ENCODE results near the gene PCDH18.

The PCDH18 gene

GRCh38 chr4:137559801-137560200 is 27.5 kb upstream of the PCDH18 start:
- Histone ChIP-seq H3K36me3 (ENCODE audit: control insufficient read depth, insufficient read depth, low read length) (no peaks in the 10 kb centered on the region), H3K4me3 (ENCODE audit: low read depth, low read length) (no peak overlapping the region), H3K9me3 (ENCODE audit: control insufficient read depth, low read length) (peaks cover 4% of the 10 kb centered on the region), H3K79me2 (no peaks in the 10 kb centered on the region), H3K4me2 (ENCODE audit: low read length) (no peak overlapping the region), H3K27me3 (ENCODE audit: control insufficient read depth, insufficient read depth, low read length) (no peaks in the 10 kb centered on the region), H3K27ac (no peak overlapping the region), H3K4me1 (no peaks in the 10 kb centered on the region), H3K9ac (no peak overlapping the region), H2AFZ (no peak overlapping the region)
- no peak for TF ChIP-seq CTCF (IDR thresholded peaks at IDR 0.05)

- H3K9me3 ChIP-seq (ENCODE audit: control insufficient read depth, low read length) = peaks cover 4% of the 10 kb centered on the region
- no peak for TF ChIP-seq CTCF (IDR thresholded peaks at IDR 0.05)
- H3K27me3 ChIP-seq (ENCODE audit: control insufficient read depth, insufficient read depth, low read length) = no peaks in the 10 kb centered on the region
- H3K9ac ChIP-seq = no peak overlapping the region
- H3K27ac ChIP-seq = no peak overlapping the region
- no peaks in the 10 kb centered on the region for H3K4me1 ChIP-seq
- H3K4me2 ChIP-seq (ENCODE audit: low read length) = no peak overlapping the region
- H3K36me3 ChIP-seq (ENCODE audit: control insufficient read depth, insufficient read depth, low read length) = no peaks in the 10 kb centered on the region
- H2AFZ ChIP-seq = no peak overlapping the region
- H3K79me2 ChIP-seq = no peaks in the 10 kb centered on the region
- no peak overlapping the region for H3K4me3 ChIP-seq (ENCODE audit: low read depth, low read length)
These were observed 26.7 kb upstream of the PCDH18 start for GRCh38 chr4:137558951-137559350.

- TF ChIP-seq CTCF (IDR thresholded peaks at IDR 0.05) = no peak
- H3K9me3 ChIP-seq (ENCODE audit: control insufficient read depth, low read length) = no peaks in the 10 kb centered on the region
- H3K4me1 ChIP-seq = no peaks in the 10 kb centered on the region
- no peaks in the 10 kb centered on the region for H3K27me3 ChIP-seq (ENCODE audit: control insufficient read depth, insufficient read depth, low read length)
- H3K79me2 ChIP-seq = no peaks in the 10 kb centered on the region
- no peak overlapping the region for H3K27ac ChIP-seq
- H3K9ac ChIP-seq = no peak overlapping the region
- no peak overlapping the region for H3K4me2 ChIP-seq (ENCODE audit: low read length)
- no peaks in the 10 kb centered on the region for H3K36me3 ChIP-seq (ENCODE audit: control insufficient read depth, insufficient read depth, low read length)
- H2AFZ ChIP-seq = no peak overlapping the region
- H3K4me3 ChIP-seq (ENCODE audit: low read depth, low read length) = no peak overlapping the region
These were observed 13.2 kb upstream of the PCDH18 start for GRCh38 chr4:137545461-137545861.

- Histone ChIP-seq H3K36me3 (ENCODE audit: control insufficient read depth, insufficient read depth, low read length) (no peaks in the 10 kb centered on the region), H3K4me1 (no peaks in the 10 kb centered on the region), H2AFZ (no peak overlapping the region), H3K79me2 (no peaks in the 10 kb centered on the region), H3K27ac (no peak overlapping the region), H3K4me3 (ENCODE audit: low read depth, low read length) (no peak overlapping the region), H3K9me3 (ENCODE audit: control insufficient read depth, low read length) (no peaks in the 10 kb centered on the region), H3K9ac (no peak overlapping the region), H3K4me2 (ENCODE audit: low read length) (no peak overlapping the region), H3K27me3 (ENCODE audit: control insufficient read depth, insufficient read depth, low read length) (no peaks in the 10 kb centered on the region)
- no peak for TF ChIP-seq CTCF (IDR thresholded peaks at IDR 0.05)
These were observed 11.4 kb upstream of the PCDH18 start for GRCh38 chr4:137543648-137544047.

- no peaks in the 10 kb centered on the region for H3K27me3 ChIP-seq (ENCODE audit: control insufficient read depth, insufficient read depth, low read length)
- H3K27ac ChIP-seq = no peak overlapping the region
- H3K9me3 ChIP-seq (ENCODE audit: control insufficient read depth, low read length) = no peaks in the 10 kb centered on the region
- no peak overlapping the region for H3K9ac ChIP-seq
- H3K4me1 ChIP-seq = no peaks in the 10 kb centered on the region
- H3K4me3 ChIP-seq (ENCODE audit: low read depth, low read length) = no peak overlapping the region
- H2AFZ ChIP-seq = no peak overlapping the region
- TF ChIP-seq CTCF (IDR thresholded peaks at IDR 0.05) = no peak
- no peak overlapping the region for H3K4me2 ChIP-seq (ENCODE audit: low read length)
- no peaks in the 10 kb centered on the region for H3K36me3 ChIP-seq (ENCODE audit: control insufficient read depth, insufficient read depth, low read length)
- H3K79me2 ChIP-seq = no peaks in the 10 kb centered on the region
These were observed 10.9 kb upstream of the PCDH18 start for GRCh38 chr4:137543198-137543597.

Data from parathyroid adenoma (tissue), 2 donors.